WTC11 (cell line): ENCODE measurements around the gene NUB1. TPM values are rescaled to one million over a fixed set of nuclear protein-coding genes. Genes with fewer than 3 reads are reported as not detected.

Source experiments
- ATAC-seq: fragments of 200-7000 bp; cut with Tn5 transposase; 2 replicates; pipeline ENCODE4 v1.10.0; 2021; ENCODE audit warnings: mild to moderate bottlenecking, moderate library complexity
- CTCF ChIA-PET: fragments of 300-600 bp; sonication (Branson Sonifier 250); formaldehyde crosslinking; loops from one replicate; lab custom pipeline; 2021; ENCODE audit warnings: antibody characterized with exemption; lab: Charles Lee
- POLR2A ChIA-PET: fragments of 350-600 bp; sonication (Branson Sonifier 250); formaldehyde crosslinking; loops from one replicate; lab custom pipeline; 2021; ENCODE audit warnings: antibody characterized with exemption; lab: Charles Lee
- DNase-seq: peaks from one replicate; pipeline ENCODE4 v3.0.0; 2021; ENCODE audit warnings: low spot score
- H3K27ac Mint-ChIP-seq: 2 replicates; pipeline ENCODE4 v1.8.0; 2021; ENCODE audit warnings: mixed read lengths
- H3K27me3 Mint-ChIP-seq: 2 replicates; pipeline ENCODE4 v1.8.0; 2021; ENCODE audit warnings: low read depth, mild to moderate bottlenecking, moderate library complexity, mixed read lengths
- H3K36me3 Mint-ChIP-seq: 2 replicates; pipeline ENCODE4 v1.8.0; 2021; ENCODE audit warnings: mixed read lengths
- H3K4me1 Mint-ChIP-seq: 2 replicates; pipeline ENCODE4 v1.8.0; 2022; ENCODE audit warnings: mixed read lengths
- H3K4me3 Mint-ChIP-seq: 2 replicates; pipeline ENCODE4 v1.8.0; 2021; ENCODE audit warnings: mild to moderate bottlenecking, moderate library complexity, mixed read lengths
- H3K9me3 Mint-ChIP-seq: 2 replicates; pipeline ENCODE4 v1.8.0; 2021; ENCODE audit warnings: mixed read lengths
- AFF4 ChIP-seq: sonication (generic); formaldehyde crosslinking; IDR thresholded peaks from 2 replicates; pipeline ENCODE4 v1.8.1; 2023; ENCODE audit warnings: mild to moderate bottlenecking, missing genetic modification reagents, borderline replicate concordance
- ATF2 ChIP-seq: sonication (generic); formaldehyde crosslinking; IDR thresholded peaks from 2 replicates; pipeline ENCODE4 v1.8.1; 2022; ENCODE audit warnings: low read depth, missing genetic modification reagents, borderline replicate concordance
- CBFB ChIP-seq: sonication (generic); formaldehyde crosslinking; IDR thresholded peaks from 2 replicates; pipeline ENCODE4 v1.8.1; 2022; ENCODE audit warnings: mild to moderate bottlenecking, low read depth, missing genetic modification reagents
- E2F4 ChIP-seq: sonication (generic); formaldehyde crosslinking; IDR thresholded peaks from 2 replicates; pipeline ENCODE4 v1.8.1; 2022; ENCODE audit warnings: low read depth, mild to moderate bottlenecking, moderate library complexity, missing genetic modification reagents, borderline replicate concordance
- ESRRA ChIP-seq: sonication (generic); formaldehyde crosslinking; IDR thresholded peaks from 2 replicates; pipeline ENCODE4 v1.8.1; 2022; ENCODE audit warnings: mild to moderate bottlenecking, missing genetic modification reagents, borderline replicate concordance
- FOXP4 ChIP-seq: sonication (generic); formaldehyde crosslinking; IDR thresholded peaks from 2 replicates; pipeline ENCODE4 v1.8.0; 2022; ENCODE audit warnings: mild to moderate bottlenecking, missing genetic modification reagents
- GABPB1 ChIP-seq: sonication (generic); formaldehyde crosslinking; IDR thresholded peaks from 2 replicates; pipeline ENCODE4 v1.8.1; 2023; ENCODE audit warnings: mild to moderate bottlenecking, missing genetic modification reagents
- GTF2I ChIP-seq: fragments of 250-450 bp; sonication (Bioruptor Pico); conservative IDR thresholded peaks from 2 replicates; pipeline ENCODE4 v1.4.0; 2021; ENCODE audit warnings: mild to moderate bottlenecking
- MYBL2 ChIP-seq: sonication (generic); formaldehyde crosslinking; IDR thresholded peaks from 2 replicates; pipeline ENCODE4 v1.8.1; 2023; ENCODE audit warnings: mild to moderate bottlenecking, moderate library complexity, missing genetic modification reagents
- TCF7 ChIP-seq: sonication (generic); formaldehyde crosslinking; IDR thresholded peaks from 2 replicates; pipeline ENCODE4 v1.8.0; 2022; ENCODE audit warnings: mild to moderate bottlenecking, low read depth, missing genetic modification reagents, moderate library complexity
- TEAD1 ChIP-seq: sonication (generic); formaldehyde crosslinking; IDR thresholded peaks from 2 replicates; pipeline ENCODE4 v1.8.0; 2022; ENCODE audit warnings: mild to moderate bottlenecking, missing genetic modification reagents
- ZBTB21 ChIP-seq: sonication (generic); formaldehyde crosslinking; IDR thresholded peaks from 2 replicates; pipeline ENCODE4 v1.8.1; 2023; ENCODE audit warnings: mild to moderate bottlenecking, missing genetic modification reagents, borderline replicate concordance
- total RNA-seq: library from RNA; stranded (reverse); gene quantifications from 3 replicates; pipeline ENCODE4 v1.2.3, GENCODE V29; 2021
- TF ChIP-seq, protein P1 (sequence below): sonication (generic); formaldehyde crosslinking; IDR thresholded peaks from 2 replicates; pipeline ENCODE4 v1.8.0; 2023; ENCODE audit warnings: mild to moderate bottlenecking, missing genetic modification reagents
- TF ChIP-seq, protein P2 (sequence below): sonication (generic); formaldehyde crosslinking; IDR thresholded peaks from 2 replicates; pipeline ENCODE4 v1.8.1; 2022; ENCODE audit warnings: mild to moderate bottlenecking, missing genetic modification reagents, moderate library complexity, borderline replicate concordance
- TF ChIP-seq, protein P3 (sequence below): sonication (generic); formaldehyde crosslinking; IDR thresholded peaks from 2 replicates; pipeline ENCODE4 v1.8.1; 2022; ENCODE audit warnings: missing genetic modification reagents, borderline replicate concordance

Gene NUB1
- total RNA-seq, 1 experiment from 2014 or later = 38.3 TPM

GRCh38 chr7:151330661-151331060 lies 11.0 kb upstream of the NUB1 start:
- H3K9me3 Mint-ChIP-seq = peaks cover 24% of the 10 kb centered on the region
- DNase-seq = no peak
- H3K36me3 Mint-ChIP-seq = peaks cover 10% of the 10 kb centered on the region
- H3K4me3 Mint-ChIP-seq = no peak overlapping the region
- CTCF ChIA-PET = interaction anchor here (1.0 kb wide), 1 partner anchor 15 kb away, joined by 3 read pairs; no protein-coding TSS in a partner anchor
- no peak for ATAC-seq
- H3K27me3 Mint-ChIP-seq = no peaks in the 10 kb centered on the region; the same call in none of the 2 replicates
- H3K4me1 Mint-ChIP-seq = peaks cover 19% of the 10 kb centered on the region
- POLR2A ChIA-PET = no interaction called here
- no peak overlapping the region for H3K27ac Mint-ChIP-seq
- TF ChIP-seq GTF2I (CRISPR knock-in tag) (no peak), GABPB1 (CRISPR knock-in tag) (no peak), ESRRA (CRISPR knock-in tag) (no peak), CBFB (CRISPR knock-in tag) (no peak), AFF4 (CRISPR knock-in tag) (no peak), TCF7 (CRISPR knock-in tag) (no peak), MYBL2 (CRISPR knock-in tag) (no peak), FOXP4 (no peak), ATF2 (CRISPR knock-in tag) (no peak)
- TF ChIP-seq, protein P1, sequence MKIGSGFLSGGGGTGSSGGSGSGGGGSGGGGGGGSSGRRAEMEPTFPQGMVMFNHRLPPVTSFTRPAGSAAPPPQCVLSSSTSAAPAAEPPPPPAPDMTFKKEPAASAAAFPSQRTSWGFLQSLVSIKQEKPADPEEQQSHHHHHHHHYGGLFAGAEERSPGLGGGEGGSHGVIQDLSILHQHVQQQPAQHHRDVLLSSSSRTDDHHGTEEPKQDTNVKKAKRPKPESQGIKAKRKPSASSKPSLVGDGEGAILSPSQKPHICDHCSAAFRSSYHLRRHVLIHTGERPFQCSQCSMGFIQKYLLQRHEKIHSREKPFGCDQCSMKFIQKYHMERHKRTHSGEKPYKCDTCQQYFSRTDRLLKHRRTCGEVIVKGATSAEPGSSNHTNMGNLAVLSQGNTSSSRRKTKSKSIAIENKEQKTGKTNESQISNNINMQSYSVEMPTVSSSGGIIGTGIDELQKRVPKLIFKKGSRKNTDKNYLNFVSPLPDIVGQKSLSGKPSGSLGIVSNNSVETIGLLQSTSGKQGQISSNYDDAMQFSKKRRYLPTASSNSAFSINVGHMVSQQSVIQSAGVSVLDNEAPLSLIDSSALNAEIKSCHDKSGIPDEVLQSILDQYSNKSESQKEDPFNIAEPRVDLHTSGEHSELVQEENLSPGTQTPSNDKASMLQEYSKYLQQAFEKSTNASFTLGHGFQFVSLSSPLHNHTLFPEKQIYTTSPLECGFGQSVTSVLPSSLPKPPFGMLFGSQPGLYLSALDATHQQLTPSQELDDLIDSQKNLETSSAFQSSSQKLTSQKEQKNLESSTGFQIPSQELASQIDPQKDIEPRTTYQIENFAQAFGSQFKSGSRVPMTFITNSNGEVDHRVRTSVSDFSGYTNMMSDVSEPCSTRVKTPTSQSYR = no peak
- TF ChIP-seq, protein P2, sequence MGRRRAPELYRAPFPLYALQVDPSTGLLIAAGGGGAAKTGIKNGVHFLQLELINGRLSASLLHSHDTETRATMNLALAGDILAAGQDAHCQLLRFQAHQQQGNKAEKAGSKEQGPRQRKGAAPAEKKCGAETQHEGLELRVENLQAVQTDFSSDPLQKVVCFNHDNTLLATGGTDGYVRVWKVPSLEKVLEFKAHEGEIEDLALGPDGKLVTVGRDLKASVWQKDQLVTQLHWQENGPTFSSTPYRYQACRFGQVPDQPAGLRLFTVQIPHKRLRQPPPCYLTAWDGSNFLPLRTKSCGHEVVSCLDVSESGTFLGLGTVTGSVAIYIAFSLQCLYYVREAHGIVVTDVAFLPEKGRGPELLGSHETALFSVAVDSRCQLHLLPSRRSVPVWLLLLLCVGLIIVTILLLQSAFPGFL (CRISPR knock-in tag) = no peak

- no peak for DNase-seq
- no peak overlapping the region for H3K27ac Mint-ChIP-seq
- H3K4me3 Mint-ChIP-seq = no peak overlapping the region
- TF ChIP-seq E2F4 (CRISPR knock-in tag) (no peak), TEAD1 (no peak), ZBTB21 (CRISPR knock-in tag) (no peak)
- TF ChIP-seq, protein P3, sequence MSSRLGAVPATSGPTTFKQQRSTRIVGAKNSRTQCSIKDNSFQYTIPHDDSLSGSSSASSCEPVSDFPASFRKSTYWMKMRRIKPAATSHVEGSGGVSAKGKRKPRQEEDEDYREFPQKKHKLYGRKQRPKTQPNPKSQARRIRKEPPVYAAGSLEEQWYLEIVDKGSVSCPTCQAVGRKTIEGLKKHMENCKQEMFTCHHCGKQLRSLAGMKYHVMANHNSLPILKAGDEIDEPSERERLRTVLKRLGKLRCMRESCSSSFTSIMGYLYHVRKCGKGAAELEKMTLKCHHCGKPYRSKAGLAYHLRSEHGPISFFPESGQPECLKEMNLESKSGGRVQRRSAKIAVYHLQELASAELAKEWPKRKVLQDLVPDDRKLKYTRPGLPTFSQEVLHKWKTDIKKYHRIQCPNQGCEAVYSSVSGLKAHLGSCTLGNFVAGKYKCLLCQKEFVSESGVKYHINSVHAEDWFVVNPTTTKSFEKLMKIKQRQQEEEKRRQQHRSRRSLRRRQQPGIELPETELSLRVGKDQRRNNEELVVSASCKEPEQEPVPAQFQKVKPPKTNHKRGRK = no peak
- H3K9me3 Mint-ChIP-seq = peaks cover 3% of the 10 kb centered on the region; the same call in 1 of the 2 replicates
- POLR2A ChIA-PET = no interaction called here
- peaks cover 3% of the 10 kb centered on the region; the same call in 1 of the 2 replicates for H3K27me3 Mint-ChIP-seq
- no peak for ATAC-seq
- CTCF ChIA-PET = no interaction called here
- H3K36me3 Mint-ChIP-seq = no peaks in the 10 kb centered on the region
- peaks cover 4% of the 10 kb centered on the region for H3K4me1 Mint-ChIP-seq
Observed at GRCh38 chr7:151334628-151335027, 7.0 kb upstream of the NUB1 start.
